22Rv1 (cell line): ENCODE data around the gene PDLIM3.

ENCODE experiments used
- CTCF ChIP-seq: fragments of 450-650 bp; IDR thresholded peaks from 2 replicates; pipeline ENCODE4 v1.5.1; 2017; ENCODE audit warnings: mild to moderate bottlenecking
- ZFX ChIP-seq: fragments of 450-650 bp; IDR thresholded peaks from 2 replicates; pipeline ENCODE4 v1.6.1; 2017; ENCODE audit warnings: antibody characterized with exemption, borderline replicate concordance

DNA sequence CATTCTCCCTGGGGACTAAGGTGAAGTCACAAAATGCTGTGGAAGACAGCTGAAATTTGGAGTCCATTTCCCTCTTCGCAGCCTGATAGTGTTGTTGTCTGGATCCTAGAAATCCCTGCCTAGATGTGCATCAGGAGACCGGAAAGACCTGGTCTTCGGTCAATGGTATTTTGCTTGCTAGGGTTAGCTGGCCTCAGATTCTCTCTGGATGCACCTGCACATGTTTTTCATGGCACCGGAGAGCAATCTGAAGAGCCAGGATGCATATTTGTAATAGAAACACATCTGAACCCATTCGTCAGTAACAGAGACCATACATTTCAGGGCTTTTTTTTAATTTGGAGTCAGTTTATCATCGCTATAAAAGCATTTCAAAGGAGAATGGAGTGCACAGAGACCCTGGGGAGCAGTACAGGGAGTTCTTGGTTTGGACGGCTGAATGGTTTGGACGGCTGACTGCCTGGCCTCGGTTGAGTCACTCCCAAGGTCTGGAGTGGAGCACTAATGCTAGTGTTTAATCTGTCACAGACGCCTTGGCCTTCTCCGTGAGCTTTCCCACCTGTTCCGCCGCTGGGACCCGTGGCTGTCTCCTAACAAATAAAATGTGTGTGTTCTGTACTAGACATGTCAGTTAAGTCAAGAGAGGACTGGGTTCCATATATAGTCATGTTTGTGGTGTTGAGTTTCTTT, 7.5 kb upstream of the PDLIM3 start:
- TF ChIP-seq CTCF (no peak), ZFX (no peak)
